K562 (cell line): ENCODE data around the gene SYNJ2.

Experiments
- ARID2 ChIP-seq: fragments of 450-650 bp; IDR thresholded peaks from 2 replicates; pipeline ENCODE4 v1.6.1; 2017; ENCODE audit warnings: antibody characterized with exemption, mild to moderate bottlenecking
- BCLAF1 ChIP-seq, 2 experiments: fragments of 450-650 bp in 1 of 2; IDR thresholded peaks; 2 replicates each; pipeline ENCODE4 v1.6.1; 2011 to 2017; ENCODE audit warnings: low read depth in 2 of 2, antibody characterized with exemption in 1 of 2, borderline replicate concordance in 1 of 2, low read length in 1 of 2, mild to moderate bottlenecking in 1 of 2, mixed read lengths in 1 of 2; ENCODE audit not compliant: control insufficient read depth in 1 of 2
- CEBPB ChIP-seq: fragments of 450-650 bp; IDR thresholded peaks from 2 replicates; pipeline ENCODE4 v1.6.1; 2016; ENCODE audit warnings: missing genetic modification characterization, missing compliant biosample characterization
- CREB1 ChIP-seq, 2 experiments: sonication (generic) in 1 of 2; formaldehyde crosslinking in 1 of 2; IDR thresholded peaks; 2 replicates each; pipeline versions ENCODE4 v1.6.1 to v1.8.0; 2012 to 2022; ENCODE audit warnings: inconsistent platforms in 1 of 2, mild to moderate bottlenecking in 1 of 2, missing genetic modification reagents in 1 of 2, moderate library complexity in 1 of 2
- MTA1 ChIP-seq: fragments of 450-650 bp; IDR thresholded peaks from 2 replicates; pipeline ENCODE4 v1.6.1; 2017; ENCODE audit warnings: borderline replicate concordance
- POLR2A ChIP-seq: fragments of 450-650 bp; conservative IDR thresholded peaks from 2 replicates; pipeline ENCODE4 v1.6.1; 2016
- SP1 ChIP-seq: sonication (generic); formaldehyde crosslinking; IDR thresholded peaks from 2 replicates; pipeline ENCODE4 v1.8.1; 2022; ENCODE audit warnings: mild to moderate bottlenecking, missing genetic modification reagents
- ZBTB11 ChIP-seq, 3 experiments: fragments of 200-800 bp in 1 of 3; fragments of 250-450 bp in 1 of 3; fragments of 450-650 bp in 1 of 3; sonication (Bioruptor Pico) in 1 of 3; sonication (Bioruptor generic) in 1 of 3; formaldehyde crosslinking in 1 of 3; IDR thresholded peaks; 2 replicates each; pipeline versions ENCODE4 v1.6.1 to v1.8.0; 2016 to 2022; ENCODE audit warnings: mild to moderate bottlenecking in 2 of 3, missing genetic modification characterization in 2 of 3, missing compliant biosample characterization in 1 of 3, moderate library complexity in 1 of 3
- ZNF140 ChIP-seq: fragments of 250-450 bp; sonication (Bioruptor Pico); IDR thresholded peaks from 2 replicates; pipeline ENCODE4 v1.8.0; 2021; ENCODE audit warnings: moderate library complexity, mild to moderate bottlenecking, inconsistent platforms
- ZNF263 ChIP-seq: sonication (generic); formaldehyde crosslinking; IDR thresholded peaks from 2 replicates; pipeline ENCODE4 v1.8.0; 2022; ENCODE audit warnings: mild to moderate bottlenecking, missing genetic modification reagents, borderline replicate concordance
- ZNF274 ChIP-seq: IDR thresholded peaks from 2 replicates; pipeline ENCODE4 v1.6.1; 2011; ENCODE audit warnings: low read depth, mild to moderate bottlenecking, low read length, moderate library complexity, borderline replicate concordance

- TF ChIP-seq SP1 (CRISPR knock-in tag) (no peak), MTA1 (no peak), BCLAF1 (IDR thresholded peaks at IDR 0.05; ENCODE audit: borderline replicate concordance in 1 of 2, control insufficient read depth in 1 of 2, low read depth in 2 of 2, low read length in 1 of 2) (no peak), ZNF274 (no peak), ARID2 (no peak), CEBPB (tag) (no peak), ZNF140 (CRISPR knock-in tag) (no peak), CREB1 (IDR thresholded peaks at IDR 0.05) (no peak), CREB1 (CRISPR knock-in tag; IDR thresholded peaks at IDR 0.05) (no peak), POLR2A (no peak), ZNF263 (CRISPR knock-in tag) (no peak), ZBTB11 (CRISPR knock-in tag; IDR thresholded peaks at IDR 0.05) (no peak)
Measured at GRCh38 chr6:158010591-158011477, 29.2 kb downstream of the SYNJ2 start.
